GM12892 (cell line): ENCODE results near the gene ARHGEF16.

Experiments used
- POLR2A ChIP-seq: IDR thresholded peaks from 2 replicates; pipeline ENCODE4 v1.6.1; 2011; ENCODE audit warnings: low read depth, low read length, control low read depth
- POLR2AphosphoS5 ChIP-seq: IDR thresholded peaks from 2 replicates; pipeline ENCODE4 v1.6.1; 2011; ENCODE audit warnings: low read depth, low read length, control low read depth

- TF ChIP-seq POLR2A (no peak), POLR2AphosphoS5 (no peak)
These were observed 62.6 kb downstream of the ARHGEF16 start for GRCh38 chr1:3516911-3517675.
